Chondrocyte (in vitro differentiated cells): ENCODE results near the gene TDRD7. TPM values are rescaled to one million over a fixed set of nuclear protein-coding genes. Genes with fewer than 3 reads are reported as not detected.

Experiments
- DNase-seq: peaks from one replicate; pipeline ENCODE4 v3.0.0; 2021; ENCODE audit warnings: mixed read lengths, low spot score
- H3K27ac Mint-ChIP-seq: one replicate; pipeline ENCODE4 v1.8.0; 2021; ENCODE audit warnings: mild to moderate bottlenecking, moderate library complexity, mixed read lengths; ENCODE audit not compliant: unreplicated experiment
- H3K27me3 Mint-ChIP-seq: 2 replicates; pipeline ENCODE4 v1.8.0; 2021; ENCODE audit warnings: low read depth, mixed read lengths
- H3K36me3 Mint-ChIP-seq: 2 replicates; pipeline ENCODE4 v1.8.0; 2021; ENCODE audit warnings: low read depth, mixed read lengths
- H3K4me1 Mint-ChIP-seq: 2 replicates; pipeline ENCODE4 v1.8.0; 2021; ENCODE audit warnings: low read depth, mild to moderate bottlenecking, mixed read lengths
- H3K4me3 Mint-ChIP-seq: one replicate; pipeline ENCODE4 v1.8.0; 2021; ENCODE audit warnings: mild to moderate bottlenecking, moderate library complexity, mixed read lengths; ENCODE audit not compliant: unreplicated experiment
- H3K9me3 Mint-ChIP-seq: 2 replicates; pipeline ENCODE4 v1.8.0; 2021; ENCODE audit warnings: low read depth, mixed read lengths
- total RNA-seq: library from RNA; stranded (reverse); gene quantifications from 3 replicates; pipeline ENCODE4 v1.2.1, GENCODE V29; 2021
- TF ChIP-seq, protein P1 (sequence below): fragments of 200-600 bp; sonication (generic); IDR thresholded peaks from 2 replicates; pipeline ENCODE4 v1.5.0; 2021; ENCODE audit warnings: antibody characterized with exemption, mild to moderate bottlenecking, moderate library complexity

Gene TDRD7
- total RNA-seq, 1 donor from 2014 or later: 9.7 TPM

DNA sequence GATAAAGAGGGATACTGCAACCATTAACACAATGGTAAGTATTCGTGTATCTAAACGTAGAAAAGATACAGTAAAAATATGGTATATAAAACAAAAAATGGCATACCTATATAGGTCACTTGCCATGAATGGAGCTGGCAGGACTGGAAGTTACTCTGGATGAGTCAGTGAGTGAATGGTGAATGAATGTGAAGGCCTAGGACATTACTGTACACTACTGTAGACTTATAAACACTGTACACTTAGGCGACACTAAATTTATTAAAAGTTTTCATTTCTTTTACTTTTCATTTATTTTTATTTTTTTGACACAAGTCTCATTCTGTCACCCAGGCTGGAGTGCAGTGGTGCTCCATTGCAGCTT is 14.1 kb downstream of the TDRD7 start:
- H3K4me3 Mint-ChIP-seq: no peak overlapping the region
- no peaks in the 10 kb centered on the region for H3K27me3 Mint-ChIP-seq
- DNase-seq: no peak
- peaks cover 15% of the 10 kb centered on the region for H3K9me3 Mint-ChIP-seq
- H3K36me3 Mint-ChIP-seq: peaks cover 24% of the 10 kb centered on the region
- H3K27ac Mint-ChIP-seq: no peak overlapping the region
- TF ChIP-seq, protein P1, sequence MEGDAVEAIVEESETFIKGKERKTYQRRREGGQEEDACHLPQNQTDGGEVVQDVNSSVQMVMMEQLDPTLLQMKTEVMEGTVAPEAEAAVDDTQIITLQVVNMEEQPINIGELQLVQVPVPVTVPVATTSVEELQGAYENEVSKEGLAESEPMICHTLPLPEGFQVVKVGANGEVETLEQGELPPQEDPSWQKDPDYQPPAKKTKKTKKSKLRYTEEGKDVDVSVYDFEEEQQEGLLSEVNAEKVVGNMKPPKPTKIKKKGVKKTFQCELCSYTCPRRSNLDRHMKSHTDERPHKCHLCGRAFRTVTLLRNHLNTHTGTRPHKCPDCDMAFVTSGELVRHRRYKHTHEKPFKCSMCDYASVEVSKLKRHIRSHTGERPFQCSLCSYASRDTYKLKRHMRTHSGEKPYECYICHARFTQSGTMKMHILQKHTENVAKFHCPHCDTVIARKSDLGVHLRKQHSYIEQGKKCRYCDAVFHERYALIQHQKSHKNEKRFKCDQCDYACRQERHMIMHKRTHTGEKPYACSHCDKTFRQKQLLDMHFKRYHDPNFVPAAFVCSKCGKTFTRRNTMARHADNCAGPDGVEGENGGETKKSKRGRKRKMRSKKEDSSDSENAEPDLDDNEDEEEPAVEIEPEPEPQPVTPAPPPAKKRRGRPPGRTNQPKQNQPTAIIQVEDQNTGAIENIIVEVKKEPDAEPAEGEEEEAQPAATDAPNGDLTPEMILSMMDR: no peak
- H3K4me1 Mint-ChIP-seq: no peaks in the 10 kb centered on the region

DNA sequence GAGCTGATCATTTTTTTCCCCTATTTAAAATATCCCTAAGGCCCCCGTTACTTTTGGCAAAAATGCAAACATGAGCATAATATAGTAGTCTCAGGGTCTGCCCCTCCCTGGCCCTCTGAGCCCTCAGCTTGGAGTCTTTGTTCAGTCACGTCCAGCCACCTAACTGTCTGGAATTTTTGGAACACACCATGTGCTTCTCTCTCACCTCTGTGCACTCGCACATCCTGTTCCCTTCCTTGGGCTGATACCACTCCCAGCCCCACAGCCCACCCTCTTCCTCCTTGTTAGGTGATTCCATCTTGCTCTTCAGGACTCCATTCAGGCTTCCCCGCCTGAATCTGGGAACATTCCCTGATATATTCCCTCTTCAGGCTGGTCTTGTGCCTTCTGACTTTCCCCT is 16.0 kb downstream of the TDRD7 start:
- no peak overlapping the region for H3K4me3 Mint-ChIP-seq
- no peak for DNase-seq
- no peaks in the 10 kb centered on the region for H3K4me1 Mint-ChIP-seq
- TF ChIP-seq, protein P1: no peak
- H3K36me3 Mint-ChIP-seq: peaks cover 29% of the 10 kb centered on the region
- H3K27ac Mint-ChIP-seq: no peak overlapping the region
- no peaks in the 10 kb centered on the region for H3K27me3 Mint-ChIP-seq
- peaks cover 9% of the 10 kb centered on the region for H3K9me3 Mint-ChIP-seq

DNA sequence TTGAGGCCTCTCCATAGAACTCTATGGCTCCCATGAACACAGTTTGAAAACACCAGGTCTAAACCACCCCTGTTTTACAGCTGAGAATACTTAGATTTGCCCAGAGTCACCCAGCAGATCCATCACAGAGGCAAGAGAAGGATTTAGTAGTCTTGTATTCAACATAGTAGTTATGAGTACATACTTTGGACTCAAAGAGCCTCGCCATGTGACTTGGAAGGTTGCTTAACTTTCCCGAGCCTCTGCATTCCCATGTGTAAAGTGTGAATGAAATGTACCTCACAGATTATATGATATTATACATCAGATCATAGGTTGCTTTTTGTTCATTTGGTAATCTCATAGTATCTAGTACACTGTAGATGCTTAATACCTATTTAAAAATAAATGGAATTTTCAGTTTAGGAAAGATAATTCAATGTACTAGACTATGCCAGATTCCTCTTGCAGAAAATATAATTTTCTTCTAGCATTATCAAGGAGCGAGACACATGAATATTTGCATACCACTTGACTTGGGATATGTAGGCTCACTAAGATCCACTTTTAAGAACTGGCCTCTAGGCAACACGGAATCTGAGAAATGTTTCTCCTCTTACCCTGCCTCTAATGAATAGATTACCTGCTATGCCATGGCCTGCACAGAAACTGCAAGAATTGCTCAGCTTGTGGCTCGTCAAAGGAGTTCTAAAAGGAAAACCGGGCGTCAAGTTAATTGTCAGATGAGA is 18.6 kb downstream of the TDRD7 start:
- no peaks in the 10 kb centered on the region for H3K27me3 Mint-ChIP-seq
- H3K36me3 Mint-ChIP-seq: peaks cover 34% of the 10 kb centered on the region
- no peaks in the 10 kb centered on the region for H3K4me1 Mint-ChIP-seq
- no peak for DNase-seq
- no peak overlapping the region for H3K4me3 Mint-ChIP-seq
- TF ChIP-seq, protein P1: no peak
- H3K27ac Mint-ChIP-seq: no peak overlapping the region
- no peaks in the 10 kb centered on the region for H3K9me3 Mint-ChIP-seq

DNA sequence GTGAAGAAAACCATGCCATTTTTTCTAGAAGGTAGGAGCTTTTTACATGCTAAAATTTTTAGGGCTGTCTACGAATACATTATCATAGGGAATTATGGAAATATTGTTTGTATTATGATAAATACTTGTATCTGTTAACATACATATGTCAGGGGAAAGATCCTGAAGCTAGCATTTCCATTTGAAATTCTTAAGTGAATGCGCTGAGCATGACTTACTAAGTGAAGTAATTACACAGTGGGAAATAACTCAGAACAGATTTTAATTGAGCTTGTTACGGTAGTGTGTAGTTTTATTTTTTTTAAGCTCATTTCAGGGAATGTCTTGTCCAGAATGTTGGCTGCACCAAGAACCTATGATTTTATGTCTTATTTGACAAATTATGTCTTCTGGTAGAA is 19.1 kb downstream of the TDRD7 start:
- TF ChIP-seq, protein P1: no peak
- Mint-ChIP-seq H3K36me3 (peaks cover 34% of the 10 kb centered on the region), H3K4me1 (no peaks in the 10 kb centered on the region), H3K27ac (no peak overlapping the region), H3K9me3 (no peaks in the 10 kb centered on the region), H3K27me3 (no peaks in the 10 kb centered on the region), H3K4me3 (no peak overlapping the region)
- DNase-seq: no peak

DNA sequence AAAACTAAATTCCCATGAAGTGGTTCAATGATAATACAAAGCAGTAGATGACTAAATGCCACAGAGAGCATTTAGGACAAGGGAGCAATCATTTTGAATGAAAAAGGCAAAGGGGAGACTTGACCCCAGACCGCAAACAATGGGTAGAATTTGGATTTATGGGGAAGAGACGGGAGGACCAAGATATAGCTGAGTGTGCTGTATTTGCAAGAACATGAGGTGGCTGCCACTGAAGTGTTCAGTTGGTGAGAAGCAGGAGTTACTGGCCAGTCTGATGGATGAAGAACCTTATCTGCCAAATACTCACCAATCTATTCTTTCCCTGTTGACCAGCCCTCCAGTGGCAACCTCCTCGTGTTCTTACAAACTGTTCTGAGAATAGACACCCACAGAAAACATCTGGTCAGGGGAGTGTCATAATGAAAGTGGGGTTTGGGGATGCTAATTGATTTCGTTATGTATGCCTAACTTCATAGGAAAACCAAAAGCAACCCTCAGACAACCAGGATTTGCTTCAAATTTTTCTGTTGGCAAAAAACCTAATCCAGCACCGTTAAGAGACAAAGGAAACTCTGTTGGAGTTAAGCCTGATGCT is 19.8 kb downstream of the TDRD7 start:
- Mint-ChIP-seq H3K4me1 (no peaks in the 10 kb centered on the region), H3K27ac (no peak overlapping the region), H3K9me3 (no peaks in the 10 kb centered on the region), H3K36me3 (peaks cover 34% of the 10 kb centered on the region), H3K27me3 (no peaks in the 10 kb centered on the region), H3K4me3 (no peak overlapping the region)
- DNase-seq: no peak
- TF ChIP-seq, protein P1: no peak
